Measurements from ENCODE around the gene IL32. TPM values are rescaled to one million over a fixed set of nuclear protein-coding genes. Genes with fewer than 3 reads are reported as not detected.

The IL32 gene
- total RNA-seq, 1 donor from 2014 or later: 52.0 TPM

GRCh38 chr16:3089717-3090592 lies 24.5 kb downstream of the IL32 start:
- DNase-seq (ENCODE audit: low read depth in 2 of 2): no peak

- DNase-seq (ENCODE audit: low read depth in 2 of 2): no peak
These were observed 26.1 kb downstream of the IL32 start for GRCh38 chr16:3091551-3091950.

GRCh38 chr16:3092501-3092941 lies 27.1 kb downstream of the IL32 start:
- DNase-seq (ENCODE audit: low read depth in 2 of 2): no peak

- peak; percentile 45 to 69 for DNase-seq (ENCODE audit: low read depth in 2 of 2)
These were observed 29.0 kb downstream of the IL32 start for GRCh38 chr16:3094289-3095027.

- peak in 1 of 2 donors; percentile 25 for DNase-seq (ENCODE audit: low read depth in 2 of 2)
These were observed 30.4 kb downstream of the IL32 start for GRCh38 chr16:3095869-3096268.

GRCh38 chr16:3096362-3096761 lies 30.9 kb downstream of the IL32 start:
- DNase-seq (ENCODE audit: low read depth in 2 of 2): no peak

GRCh38 chr16:3097266-3097665 lies 31.8 kb downstream of the IL32 start:
- DNase-seq (ENCODE audit: low read depth in 2 of 2): no peak

- no peak for DNase-seq (ENCODE audit: low read depth in 2 of 2)
These were observed 33.3 kb downstream of the IL32 start, which contains the start of gene ZSCAN10 for GRCh38 chr16:3098459-3099394. ZSCAN10 (minus strand) TSS chr16:3099294; CDS start chr16:3092937, 6,357 bp downstream.

- no peak for DNase-seq (ENCODE audit: low read depth in 2 of 2)
These were observed 33.9 kb downstream of the IL32 start for GRCh38 chr16:3099395-3099731.

- DNase-seq (ENCODE audit: low read depth in 2 of 2): peak; percentile 69 to 90
These were observed 34.5 kb downstream of the IL32 start for GRCh38 chr16:3099732-3100499.

GRCh38 chr16:3101018-3101840 lies 35.8 kb downstream of the IL32 start:
- DNase-seq (ENCODE audit: low read depth in 2 of 2): peak in 1 of 2 donors; percentile 56

GRCh38 chr16:3101841-3102470 lies 36.5 kb downstream of the IL32 start:
- peak; percentile 36 to 82 for DNase-seq (ENCODE audit: low read depth in 2 of 2)

GRCh38 chr16:3106205-3106928 lies 40.9 kb downstream of the IL32 start:
- DNase-seq (ENCODE audit: low read depth in 2 of 2): peak; percentile 80 to 93

GRCh38 chr16:3112058-3112880 lies 46.8 kb downstream of the IL32 start, which contains the start of gene ZNF205:
ZNF205 (plus strand) TSS chr16:3112586; CDS start chr16:3113431, 845 bp downstream.
- DNase-seq (ENCODE audit: low read depth in 2 of 2): peak; percentile 60 to 73

GRCh38 chr16:3112881-3113574 lies 47.6 kb downstream of the IL32 start:
- DNase-seq (ENCODE audit: low read depth in 2 of 2): no peak

GRCh38 chr16:3113765-3114479 lies 48.5 kb downstream of the IL32 start:
- DNase-seq (ENCODE audit: low read depth in 2 of 2): peak; percentile 33 to 36

All from dermis microvascular lymphatic vessel endothelial cell (primary cell).